HepG2 (cell line): ENCODE measurements around the gene ARHGAP26. TPM values are rescaled to one million over a fixed set of nuclear protein-coding genes. Genes with fewer than 3 reads are reported as not detected.

Experiments
- NR2F1 ChIP-seq, 2 experiments: fragments of 450-650 bp in 1 of 2; formaldehyde crosslinking in 1 of 2; IDR thresholded peaks; 2 replicates each; pipeline versions ENCODE4 v1.5.0 to v1.6.1; 2016 to 2020; ENCODE audit warnings: mild to moderate bottlenecking in 1 of 2, missing compliant biosample characterization in 1 of 2, missing genetic modification reagents in 1 of 2, moderate library complexity in 1 of 2
- RFX5 ChIP-seq: IDR thresholded peaks from 2 replicates; pipeline ENCODE4 v1.6.1; 2011; ENCODE audit warnings: low read depth, low read length, improper control_type of control experiment
- RXRB ChIP-seq: IDR thresholded peaks from 2 replicates; pipeline ENCODE4 v1.6.1; 2016; ENCODE audit warnings: borderline replicate concordance, missing genetic modification reagents, missing compliant biosample characterization
- ZBTB42 ChIP-seq: sonication (generic); formaldehyde crosslinking; IDR thresholded peaks from 2 replicates; pipeline ENCODE4 v1.5.0; 2020; ENCODE audit warnings: mild to moderate bottlenecking, missing genetic modification reagents
- ZBTB8A ChIP-seq: sonication (generic); formaldehyde crosslinking; IDR thresholded peaks from 2 replicates; pipeline ENCODE4 v1.4.0; 2020; ENCODE audit warnings: mild to moderate bottlenecking, low read depth, missing genetic modification reagents, borderline replicate concordance
- ZFP41 ChIP-seq: sonication (generic); formaldehyde crosslinking; IDR thresholded peaks from 2 replicates; pipeline ENCODE4 v1.4.0; 2020; ENCODE audit warnings: mild to moderate bottlenecking, missing genetic modification reagents, borderline replicate concordance
- ZFP82 ChIP-seq: sonication (generic); formaldehyde crosslinking; IDR thresholded peaks from 2 replicates; pipeline ENCODE4 v1.5.1; 2020; ENCODE audit warnings: mild to moderate bottlenecking, missing genetic modification reagents, borderline replicate concordance
- ZIK1 ChIP-seq: sonication (generic); formaldehyde crosslinking; IDR thresholded peaks from 2 replicates; pipeline ENCODE4 v1.5.0; 2020; ENCODE audit warnings: mild to moderate bottlenecking, low read depth, missing genetic modification reagents, borderline replicate concordance
- ZNF138 ChIP-seq: sonication (generic); formaldehyde crosslinking; IDR thresholded peaks from 2 replicates; pipeline ENCODE4 v1.5.0; 2020; ENCODE audit warnings: mild to moderate bottlenecking, low read depth, missing genetic modification reagents
- ZNF382 ChIP-seq: sonication (generic); formaldehyde crosslinking; IDR thresholded peaks from 2 replicates; pipeline ENCODE4 v1.5.0; 2020; ENCODE audit warnings: missing genetic modification reagents, mild to moderate bottlenecking, borderline replicate concordance
- ZNF616 ChIP-seq: sonication (generic); formaldehyde crosslinking; IDR thresholded peaks from 2 replicates; pipeline ENCODE4 v1.5.0; 2020; ENCODE audit warnings: low read depth, mild to moderate bottlenecking, missing genetic modification reagents
- ZNF619 ChIP-seq: sonication (generic); formaldehyde crosslinking; IDR thresholded peaks from 2 replicates; pipeline ENCODE4 v1.4.0; 2020; ENCODE audit warnings: mild to moderate bottlenecking, missing genetic modification reagents
- polyA plus RNA-seq, 8 experiments: library from polyadenylated mRNA; depleted of rRNA in 3 of 8; stranded (reverse) in 7 of 8; unstranded in 1 of 8; fragments of >200 nt; fragmentation: Illumina TruSeq in 4 of 8; extraction: Trizol in 4 of 8; gene quantifications; 2 replicates each; pipeline versions ENCODE4 v1.2.1 to v1.2.3, GENCODE V29; 2011 to 2016; ENCODE audit warnings: low read depth in 4 of 8, missing spikeins in 1 of 8, mixed read lengths in 1 of 8; ENCODE audit not compliant: insufficient read depth in 1 of 8
- total RNA-seq, 5 experiments: library from RNA; depleted of rRNA; stranded (reverse); fragments of >200 nt; fragmentation: Illumina TruSeq; extraction: Trizol; gene quantifications; 2 replicates each; pipeline ENCODE4 v1.2.3, GENCODE V29; 2016; ENCODE audit warnings: low read depth in 1 of 5
- TF ChIP-seq, protein P1 (sequence below): fragments of 450-650 bp; IDR thresholded peaks from 2 replicates; pipeline ENCODE4 v1.6.1; 2017; ENCODE audit warnings: mild to moderate bottlenecking
- TF ChIP-seq, protein P2 (sequence below): sonication (generic); formaldehyde crosslinking; IDR thresholded peaks from 2 replicates; pipeline ENCODE4 v1.4.0; 2020; ENCODE audit warnings: missing genetic modification reagents, borderline replicate concordance
- TF ChIP-seq, protein P3 (sequence below): sonication (generic); formaldehyde crosslinking; IDR thresholded peaks from 2 replicates; pipeline ENCODE4 v1.8.1; 2023; ENCODE audit warnings: mild to moderate bottlenecking, missing genetic modification reagents, borderline replicate concordance
- TF ChIP-seq, protein P4 (sequence below): conservative IDR thresholded peaks from 2 replicates; pipeline ENCODE4 v1.6.1; 2018; ENCODE audit warnings: missing genetic modification reagents
- TF ChIP-seq, protein P5 (sequence below): sonication (generic); formaldehyde crosslinking; IDR thresholded peaks from 2 replicates; pipeline ENCODE4 v1.5.0; 2020; ENCODE audit warnings: mild to moderate bottlenecking, low read depth, missing genetic modification reagents, borderline replicate concordance
- TF ChIP-seq, protein P6 (sequence below): sonication (generic); formaldehyde crosslinking; IDR thresholded peaks from 2 replicates; pipeline ENCODE4 v1.5.1; 2020; ENCODE audit warnings: mild to moderate bottlenecking, missing genetic modification reagents, moderate library complexity

The ARHGAP26 gene
- total and polyA plus RNA-seq, 2 of the 13 experiments (the other 11 are each of a cell fraction or from before 2014, with no cell fraction given): 9.6 to 18.2 TPM

DNA sequence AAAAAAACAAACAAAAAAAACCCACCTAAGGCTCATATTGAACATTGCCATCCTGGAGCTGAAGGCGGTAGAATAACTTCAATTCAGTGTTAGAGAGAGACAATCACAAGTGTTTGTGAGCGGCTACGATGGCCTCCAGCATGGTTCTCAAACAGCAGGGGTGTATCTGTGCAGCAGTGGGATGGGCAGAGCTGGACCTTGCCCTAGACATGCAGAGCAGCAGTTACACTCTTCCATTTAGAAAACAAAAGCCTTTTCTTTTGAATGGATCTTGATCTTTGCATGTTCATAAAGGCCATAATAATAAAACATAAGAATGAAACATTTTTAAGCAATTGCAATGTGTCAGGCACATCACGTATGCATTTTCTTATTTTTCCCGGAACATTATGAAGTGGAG is 50.3 kb downstream of the ARHGAP26 start (continued):
- TF ChIP-seq, protein P1, sequence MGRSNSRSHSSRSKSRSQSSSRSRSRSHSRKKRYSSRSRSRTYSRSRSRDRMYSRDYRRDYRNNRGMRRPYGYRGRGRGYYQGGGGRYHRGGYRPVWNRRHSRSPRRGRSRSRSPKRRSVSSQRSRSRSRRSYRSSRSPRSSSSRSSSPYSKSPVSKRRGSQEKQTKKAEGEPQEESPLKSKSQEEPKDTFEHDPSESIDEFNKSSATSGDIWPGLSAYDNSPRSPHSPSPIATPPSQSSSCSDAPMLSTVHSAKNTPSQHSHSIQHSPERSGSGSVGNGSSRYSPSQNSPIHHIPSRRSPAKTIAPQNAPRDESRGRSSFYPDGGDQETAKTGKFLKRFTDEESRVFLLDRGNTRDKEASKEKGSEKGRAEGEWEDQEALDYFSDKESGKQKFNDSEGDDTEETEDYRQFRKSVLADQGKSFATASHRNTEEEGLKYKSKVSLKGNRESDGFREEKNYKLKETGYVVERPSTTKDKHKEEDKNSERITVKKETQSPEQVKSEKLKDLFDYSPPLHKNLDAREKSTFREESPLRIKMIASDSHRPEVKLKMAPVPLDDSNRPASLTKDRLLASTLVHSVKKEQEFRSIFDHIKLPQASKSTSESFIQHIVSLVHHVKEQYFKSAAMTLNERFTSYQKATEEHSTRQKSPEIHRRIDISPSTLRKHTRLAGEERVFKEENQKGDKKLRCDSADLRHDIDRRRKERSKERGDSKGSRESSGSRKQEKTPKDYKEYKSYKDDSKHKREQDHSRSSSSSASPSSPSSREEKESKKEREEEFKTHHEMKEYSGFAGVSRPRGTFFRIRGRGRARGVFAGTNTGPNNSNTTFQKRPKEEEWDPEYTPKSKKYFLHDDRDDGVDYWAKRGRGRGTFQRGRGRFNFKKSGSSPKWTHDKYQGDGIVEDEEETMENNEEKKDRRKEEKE: no peak
- TF ChIP-seq, protein P2, sequence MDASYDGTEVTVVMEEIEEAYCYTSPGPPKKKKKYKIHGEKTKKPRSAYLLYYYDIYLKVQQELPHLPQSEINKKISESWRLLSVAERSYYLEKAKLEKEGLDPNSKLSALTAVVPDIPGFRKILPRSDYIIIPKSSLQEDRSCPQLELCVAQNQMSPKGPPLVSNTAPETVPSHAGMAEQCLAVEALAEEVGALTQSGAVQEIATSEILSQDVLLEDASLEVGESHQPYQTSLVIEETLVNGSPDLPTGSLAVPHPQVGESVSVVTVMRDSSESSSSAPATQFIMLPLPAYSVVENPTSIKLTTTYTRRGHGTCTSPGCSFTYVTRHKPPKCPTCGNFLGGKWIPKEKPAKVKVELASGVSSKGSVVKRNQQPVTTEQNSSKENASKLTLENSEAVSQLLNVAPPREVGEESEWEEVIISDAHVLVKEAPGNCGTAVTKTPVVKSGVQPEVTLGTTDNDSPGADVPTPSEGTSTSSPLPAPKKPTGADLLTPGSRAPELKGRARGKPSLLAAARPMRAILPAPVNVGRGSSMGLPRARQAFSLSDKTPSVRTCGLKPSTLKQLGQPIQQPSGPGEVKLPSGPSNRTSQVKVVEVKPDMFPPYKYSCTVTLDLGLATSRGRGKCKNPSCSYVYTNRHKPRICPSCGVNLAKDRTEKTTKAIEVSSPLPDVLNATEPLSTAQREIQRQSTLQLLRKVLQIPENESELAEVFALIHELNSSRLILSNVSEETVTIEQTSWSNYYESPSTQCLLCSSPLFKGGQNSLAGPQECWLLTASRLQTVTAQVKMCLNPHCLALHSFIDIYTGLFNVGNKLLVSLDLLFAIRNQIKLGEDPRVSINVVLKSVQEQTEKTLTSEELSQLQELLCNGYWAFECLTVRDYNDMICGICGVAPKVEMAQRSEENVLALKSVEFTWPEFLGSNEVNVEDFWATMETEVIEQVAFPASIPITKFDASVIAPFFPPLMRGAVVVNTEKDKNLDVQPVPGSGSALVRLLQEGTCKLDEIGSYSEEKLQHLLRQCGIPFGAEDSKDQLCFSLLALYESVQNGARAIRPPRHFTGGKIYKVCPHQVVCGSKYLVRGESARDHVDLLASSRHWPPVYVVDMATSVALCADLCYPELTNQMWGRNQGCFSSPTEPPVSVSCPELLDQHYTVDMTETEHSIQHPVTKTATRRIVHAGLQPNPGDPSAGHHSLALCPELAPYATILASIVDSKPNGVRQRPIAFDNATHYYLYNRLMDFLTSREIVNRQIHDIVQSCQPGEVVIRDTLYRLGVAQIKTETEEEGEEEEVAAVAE (CRISPR knock-in tag): no peak
- TF ChIP-seq ZBTB8A (CRISPR knock-in tag): no peak
- TF ChIP-seq ZNF616: no peak
- no peak for TF ChIP-seq ZFP82 (CRISPR knock-in tag)
- TF ChIP-seq, protein P3, sequence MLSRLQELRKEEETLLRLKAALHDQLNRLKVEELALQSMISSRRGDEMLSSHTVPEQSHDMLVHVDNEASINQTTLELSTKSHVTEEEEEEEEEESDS (CRISPR knock-in tag): no peak
- TF ChIP-seq, protein P4, sequence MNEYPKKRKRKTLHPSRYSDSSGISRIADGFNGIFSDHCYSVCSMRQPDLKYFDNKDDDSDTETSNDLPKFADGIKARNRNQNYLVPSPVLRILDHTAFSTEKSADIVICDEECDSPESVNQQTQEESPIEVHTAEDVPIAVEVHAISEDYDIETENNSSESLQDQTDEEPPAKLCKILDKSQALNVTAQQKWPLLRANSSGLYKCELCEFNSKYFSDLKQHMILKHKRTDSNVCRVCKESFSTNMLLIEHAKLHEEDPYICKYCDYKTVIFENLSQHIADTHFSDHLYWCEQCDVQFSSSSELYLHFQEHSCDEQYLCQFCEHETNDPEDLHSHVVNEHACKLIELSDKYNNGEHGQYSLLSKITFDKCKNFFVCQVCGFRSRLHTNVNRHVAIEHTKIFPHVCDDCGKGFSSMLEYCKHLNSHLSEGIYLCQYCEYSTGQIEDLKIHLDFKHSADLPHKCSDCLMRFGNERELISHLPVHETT (CRISPR knock-in tag): no peak
- TF ChIP-seq ZNF138: no peak
- no peak for TF ChIP-seq ZNF619 (CRISPR knock-in tag)
- TF ChIP-seq ZNF382 (CRISPR knock-in tag): no peak
- TF ChIP-seq ZFP41 (CRISPR knock-in tag): no peak
- TF ChIP-seq, protein P5, sequence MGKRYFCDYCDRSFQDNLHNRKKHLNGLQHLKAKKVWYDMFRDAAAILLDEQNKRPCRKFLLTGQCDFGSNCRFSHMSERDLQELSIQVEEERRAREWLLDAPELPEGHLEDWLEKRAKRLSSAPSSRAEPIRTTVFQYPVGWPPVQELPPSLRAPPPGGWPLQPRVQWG (CRISPR knock-in tag): no peak
- TF ChIP-seq ZBTB42: no peak
- TF ChIP-seq RXRB (CRISPR knock-in tag): peak; percentile 43; the same call in 1 of the 2 replicates
- no peak for TF ChIP-seq RFX5
- TF ChIP-seq, protein P6, sequence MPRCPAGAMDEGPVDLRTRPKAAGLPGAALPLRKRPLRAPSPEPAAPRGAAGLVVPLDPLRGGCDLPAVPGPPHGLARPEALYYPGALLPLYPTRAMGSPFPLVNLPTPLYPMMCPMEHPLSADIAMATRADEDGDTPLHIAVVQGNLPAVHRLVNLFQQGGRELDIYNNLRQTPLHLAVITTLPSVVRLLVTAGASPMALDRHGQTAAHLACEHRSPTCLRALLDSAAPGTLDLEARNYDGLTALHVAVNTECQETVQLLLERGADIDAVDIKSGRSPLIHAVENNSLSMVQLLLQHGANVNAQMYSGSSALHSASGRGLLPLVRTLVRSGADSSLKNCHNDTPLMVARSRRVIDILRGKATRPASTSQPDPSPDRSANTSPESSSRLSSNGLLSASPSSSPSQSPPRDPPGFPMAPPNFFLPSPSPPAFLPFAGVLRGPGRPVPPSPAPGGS: no peak
- TF ChIP-seq NR2F1 (CRISPR knock-in tag; IDR thresholded peaks at IDR 0.05): no peak
- TF ChIP-seq ZIK1: no peak
